Smooth muscle cell of the brain vasculature (primary cell): ENCODE measurements around the gene XPNPEP2.
"Not testable (repeated sequence)": the region's sequence is repeated elsewhere in the genome, so short reads cannot be mapped to it uniquely, and the experiment has no call there.

Experiments used
- DNase-seq: peaks from one replicate; pipeline ENCODE4 v3.0.0-alpha.2; 2012; ENCODE audit warnings: low read depth, low spot score

Gene XPNPEP2

GRCh38 chrX:129719931-129720530 lies 18.7 kb upstream of the XPNPEP2 start:
- DNase-seq, result no peak

GRCh38 chrX:129720741-129721140 lies 18.0 kb upstream of the XPNPEP2 start:
- DNase-seq, result no peak

- no peak for DNase-seq
Measured at GRCh38 chrX:129721414-129721813, 17.4 kb upstream of the XPNPEP2 start.

- no peak for DNase-seq
Measured at GRCh38 chrX:129721870-129722269, 16.9 kb upstream of the XPNPEP2 start.

- DNase-seq, result no peak
Measured at GRCh38 chrX:129723511-129723910, 15.3 kb upstream of the XPNPEP2 start.

GRCh38 chrX:129724754-129725153 lies 14.0 kb upstream of the XPNPEP2 start:
- DNase-seq, result no peak

GRCh38 chrX:129726307-129727111 lies 12.3 kb upstream of the XPNPEP2 start:
- no peak for DNase-seq

GRCh38 chrX:129728061-129728460 lies 10.7 kb upstream of the XPNPEP2 start:
- no peak for DNase-seq

GRCh38 chrX:129731228-129731627 lies 7.6 kb upstream of the XPNPEP2 start:
- no peak for DNase-seq

GRCh38 chrX:129732857-129733256 lies 5.9 kb upstream of the XPNPEP2 start:
- no peak for DNase-seq

- no peak for DNase-seq
Measured at GRCh38 chrX:129733335-129733734, 5.4 kb upstream of the XPNPEP2 start.

- DNase-seq, result no peak
Measured at GRCh38 chrX:129736491-129736890, 2.3 kb upstream of the XPNPEP2 start.

GRCh38 chrX:129737916-129738315 lies 863 bp upstream of the XPNPEP2 start:
- DNase-seq, result no peak

- no peak for DNase-seq
Measured at GRCh38 chrX:129739578-129739977, 799 bp downstream of the XPNPEP2 start.

- no peak for DNase-seq
Measured at GRCh38 chrX:129741880-129742758, 3.3 kb downstream of the XPNPEP2 start.

- not testable (repeated sequence) for DNase-seq
Measured at GRCh38 chrX:129742759-129743152, 4.0 kb downstream of the XPNPEP2 start.

GRCh38 chrX:129743821-129744220 lies 5.0 kb downstream of the XPNPEP2 start:
- DNase-seq, result no peak

- no peak for DNase-seq
Measured at GRCh38 chrX:129744861-129745321, 6.1 kb downstream of the XPNPEP2 start.

GRCh38 chrX:129746557-129747470 lies 8.0 kb downstream of the XPNPEP2 start:
- no peak for DNase-seq

GRCh38 chrX:129747533-129747932 lies 8.8 kb downstream of the XPNPEP2 start:
- DNase-seq, result no peak

- no peak for DNase-seq
Measured at GRCh38 chrX:129748305-129748704, 9.5 kb downstream of the XPNPEP2 start.
